GM23338 (cell line): ENCODE data around the gene ZNF565. TPM values are rescaled to one million over a fixed set of nuclear protein-coding genes. Genes with fewer than 3 reads are reported as not detected.
A peak's percentile ranks its signal among the peaks of the same experiment; 100 is the strongest.

ENCODE experiments used
- ATAC-seq: fragments of 200-7000 bp; cut with Tn5 transposase; 3 replicates; pipeline ENCODE4 v1.9.1; 2020
- DNase-seq: peaks from one replicate; pipeline ENCODE4 v3.0.0-alpha.2; 2015; ENCODE audit warnings: low spot score
- H2AFZ ChIP-seq: fragments of 200-600 bp; sonication (generic); 2 replicates; pipeline ENCODE4 v1.8.0; 2016; ENCODE audit warnings: antibody characterized with exemption, mild to moderate bottlenecking, moderate library complexity
- H3F3A ChIP-seq: fragments of 200-600 bp; sonication (generic); replicated peaks from 2 replicates; pipeline ENCODE4 v1.8.0; 2017; ENCODE audit warnings: antibody characterized with exemption, mixed run types, low read depth
- H3K27ac ChIP-seq: fragments of 200-600 bp; sonication (generic); 2 replicates; pipeline ENCODE4 v1.6.1; 2016; ENCODE audit warnings: low read depth
- H3K27me3 ChIP-seq: fragments of 200-600 bp; sonication (generic); 2 replicates; pipeline ENCODE4 v1.8.0; 2016; ENCODE audit warnings: mild to moderate bottlenecking, mixed run types, moderate library complexity; ENCODE audit not compliant: insufficient read depth
- H3K36me3 ChIP-seq: fragments of 200-600 bp; sonication (generic); 2 replicates; pipeline ENCODE4 v1.8.0; 2016; ENCODE audit warnings: mild to moderate bottlenecking; ENCODE audit not compliant: insufficient read depth
- H3K4me1 ChIP-seq: fragments of 200-600 bp; sonication (generic); 2 replicates; pipeline ENCODE4 v1.8.0; 2016; ENCODE audit warnings: mild to moderate bottlenecking, moderate library complexity; ENCODE audit not compliant: insufficient read depth
- H3K4me2 ChIP-seq: fragments of 200-600 bp; sonication (generic); 2 replicates; pipeline ENCODE4 v1.7.1; 2017; ENCODE audit warnings: mixed run types
- H3K4me3 ChIP-seq: fragments of 200-600 bp; sonication (generic); 2 replicates; pipeline ENCODE4 v1.6.1; 2016; ENCODE audit warnings: mixed run types
- H3K79me2 ChIP-seq: fragments of 200-600 bp; sonication (generic); replicated peaks from 2 replicates; pipeline ENCODE4 v1.8.0; 2017; ENCODE audit warnings: mild to moderate bottlenecking; ENCODE audit not compliant: insufficient read depth
- H3K9me2 ChIP-seq: fragments of 200-600 bp; sonication (generic); 2 replicates; pipeline ENCODE4 v1.8.0; 2017; ENCODE audit not compliant: insufficient read depth
- H4K20me1 ChIP-seq: fragments of 200-600 bp; sonication (generic); replicated peaks from 2 replicates; pipeline ENCODE4 v1.8.0; 2017; ENCODE audit warnings: mild to moderate bottlenecking; ENCODE audit not compliant: insufficient read depth
- H3K27ac Mint-ChIP-seq: 2 replicates; pipeline ENCODE4 v1.8.0; 2020; ENCODE audit warnings: inconsistent platforms, mild to moderate bottlenecking, moderate library complexity, mixed read lengths
- H3K27me3 Mint-ChIP-seq: 3 replicates; pipeline ENCODE4 v1.8.0; 2022; ENCODE audit warnings: low read depth, mild to moderate bottlenecking, moderate library complexity, mixed read lengths, inconsistent platforms; ENCODE audit not compliant: insufficient read depth, poor library complexity
- H3K36me3 Mint-ChIP-seq: 3 replicates; pipeline ENCODE4 v1.8.0; 2021; ENCODE audit warnings: low read depth, mild to moderate bottlenecking, inconsistent platforms, moderate library complexity, mixed read lengths
- H3K4me1 Mint-ChIP-seq: 3 replicates; pipeline ENCODE4 v1.8.0; 2020; ENCODE audit warnings: mild to moderate bottlenecking, inconsistent platforms, mixed read lengths
- H3K4me3 Mint-ChIP-seq: 3 replicates; pipeline ENCODE4 v1.8.0; 2021; ENCODE audit warnings: moderate library complexity, mild to moderate bottlenecking, inconsistent platforms, mixed read lengths
- H3K9me3 Mint-ChIP-seq: 3 replicates; pipeline ENCODE4 v1.8.0; 2020; ENCODE audit warnings: moderate library complexity, mild to moderate bottlenecking, inconsistent platforms, mixed read lengths
- CREB1 ChIP-seq: fragments of 250-450 bp; sonication (Bioruptor Pico); IDR thresholded peaks from 2 replicates; pipeline ENCODE4 v1.5.0; 2020; ENCODE audit warnings: low read depth, mild to moderate bottlenecking, moderate library complexity
- EZH2 ChIP-seq: fragments of 200-600 bp; sonication (generic); IDR thresholded peaks from one replicate; pipeline ENCODE4 v1.8.0; 2017; ENCODE audit warnings: antibody characterized with exemption, mild to moderate bottlenecking, low read depth; ENCODE audit not compliant: unreplicated experiment
- JUNB ChIP-seq: IDR thresholded peaks from one replicate; pipeline ENCODE4 v1.6.1; 2016; ENCODE audit warnings: antibody characterized with exemption; ENCODE audit not compliant: unreplicated experiment
- NANOG ChIP-seq: IDR thresholded peaks from 2 replicates; pipeline ENCODE4 v1.6.1; 2016; ENCODE audit warnings: antibody characterized with exemption, borderline replicate concordance
- ZNF114 ChIP-seq: fragments of 250-450 bp; sonication (Bioruptor Pico); IDR thresholded peaks from 2 replicates; pipeline ENCODE4 v1.5.0; 2020; ENCODE audit warnings: mild to moderate bottlenecking, moderate library complexity
- ZNF331 ChIP-seq: fragments of 250-450 bp; sonication (Bioruptor Pico); IDR thresholded peaks from 2 replicates; pipeline ENCODE4 v1.5.0; 2020; ENCODE audit warnings: low read depth, mild to moderate bottlenecking, moderate library complexity
- ZNF462 ChIP-seq: fragments of 250-450 bp; sonication (Bioruptor Pico); IDR thresholded peaks from 2 replicates; pipeline ENCODE4 v1.5.0; 2020; ENCODE audit warnings: mild to moderate bottlenecking, moderate library complexity
- polyA plus RNA-seq: library from polyadenylated mRNA; unstranded; fragments of >200 nt; fragmentation: Nextera tagmentation; extraction: Ambion mirVana; gene quantifications from 2 replicates; pipeline ENCODE4 v1.2.1, GENCODE V29; 2016
- total RNA-seq: library from RNA; depleted of rRNA; stranded (reverse); fragments of >200 nt; shearing (Covaris generic); gene quantifications from 2 replicates; pipeline ENCODE4 v1.2.3, GENCODE V29; 2014
- TF ChIP-seq, protein P1 (sequence below): IDR thresholded peaks from 2 replicates; pipeline ENCODE4 v1.6.1; 2016; ENCODE audit warnings: antibody characterized with exemption

The ZNF565 gene
- total and polyA plus RNA-seq, 2 experiments from 2014 or later: 2.4 to 3.2 TPM

DNA sequence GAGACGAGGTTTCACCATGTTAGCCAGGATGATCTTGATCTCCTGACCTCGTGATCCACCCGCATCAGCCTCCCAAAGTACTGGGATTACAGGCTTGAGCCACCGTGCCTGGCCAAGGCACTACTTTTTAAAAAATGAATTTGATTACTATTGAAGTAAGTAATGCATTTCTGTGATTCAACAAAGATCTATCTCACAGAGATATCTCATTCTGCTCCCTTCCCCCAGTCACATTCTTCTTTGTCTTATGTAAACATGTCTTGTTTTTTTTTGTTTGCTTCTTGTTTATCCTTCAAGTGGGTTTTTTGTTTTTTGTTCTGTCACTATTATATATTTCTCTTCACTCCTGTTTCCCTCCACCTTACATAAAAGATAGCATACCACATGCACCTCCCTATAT, 7.0 kb upstream of the ZNF565 start:
- Mint-ChIP-seq H3K9me3 (no peaks in the 10 kb centered on the region), H3K36me3 (peaks cover 67% of the 10 kb centered on the region), H3K4me1 (peaks cover 16% of the 10 kb centered on the region), H3K27me3 (peaks cover 2% of the 10 kb centered on the region), H3K27ac (no peak overlapping the region), H3K4me3 (no peak overlapping the region)
- Histone ChIP-seq H3K79me2 (peaks cover 100% of the 10 kb centered on the region), H4K20me1 (peaks cover 69% of the 10 kb centered on the region), H3K4me2 (no peak overlapping the region), H3K36me3 (peaks cover 18% of the 10 kb centered on the region; the same call in 1 of the 2 replicates), H3K27me3 (no peaks in the 10 kb centered on the region), H3K4me3 (no peak overlapping the region), H3K4me1 (peaks cover 12% of the 10 kb centered on the region), H2AFZ (no peak overlapping the region), H3F3A (0 out of 2 replicates have a peak, but pooled peaks cover 8% of the 10 kb centered on the region), H3K9me2 (no peaks in the 10 kb centered on the region), H3K27ac (peak overlapping the region; percentile 2; the same call in 1 of the 2 replicates)
- TF ChIP-seq NANOG (no peak), JUNB (no peak)
- DNase-seq (no peak), ATAC-seq (no peak)

DNA sequence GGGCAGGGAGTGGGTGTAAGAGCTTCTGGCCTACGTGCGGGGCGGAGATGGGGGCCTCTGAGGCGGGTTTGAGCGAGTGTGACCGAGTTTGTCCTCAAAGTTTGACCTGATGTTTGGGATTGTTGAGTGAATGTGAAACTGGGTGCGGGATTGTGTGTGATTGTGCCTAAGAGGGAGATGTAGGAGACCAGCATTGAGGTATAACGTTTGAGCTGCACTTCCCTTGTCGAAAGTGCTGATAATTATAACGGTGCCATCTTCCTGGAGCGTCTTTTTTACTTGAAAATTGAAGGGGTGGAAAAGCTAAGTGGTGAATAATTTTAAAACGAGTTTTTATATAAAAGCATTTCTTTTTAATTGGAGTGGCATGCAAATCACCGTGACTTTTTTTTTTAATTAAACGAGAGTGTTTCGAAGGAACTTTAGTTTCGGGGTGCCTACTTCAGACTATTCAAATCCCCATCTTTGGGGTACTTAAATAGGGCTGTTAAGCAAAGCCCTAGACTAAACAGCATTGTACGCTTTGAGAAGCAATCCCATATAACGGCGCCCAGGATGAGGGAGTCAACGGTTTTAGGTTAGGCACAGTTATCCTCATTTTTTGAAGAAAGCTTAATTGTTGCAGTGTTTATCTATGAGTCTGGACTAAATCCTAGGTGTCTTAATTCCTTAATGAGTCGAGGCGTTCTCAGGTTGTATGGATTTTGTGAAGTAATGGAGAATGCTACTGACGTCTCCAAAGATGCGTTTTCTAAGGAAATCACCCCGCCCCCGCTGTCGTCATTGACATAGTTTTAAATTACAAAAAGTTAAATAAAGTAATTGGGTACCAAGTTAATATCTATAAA, 1.0 kb upstream of the ZNF565 start:
- peaks cover 18% of the 10 kb centered on the region for H3K4me1 ChIP-seq
- no peaks in the 10 kb centered on the region for H3K9me2 ChIP-seq
- peak overlapping the region; percentile 89 for H3K4me3 ChIP-seq
- DNase-seq: peak; percentile 51
- Mint-ChIP-seq H3K4me1 (peaks cover 15% of the 10 kb centered on the region), H3K27ac (peak overlapping the region; percentile 94; the same call in 1 of the 2 replicates), H3K4me3 (no peak overlapping the region), H3K36me3 (peaks cover 23% of the 10 kb centered on the region), H3K9me3 (no peaks in the 10 kb centered on the region), H3K27me3 (no peaks in the 10 kb centered on the region)
- H3K27ac ChIP-seq: peak overlapping the region; percentile 96
- H3K36me3 ChIP-seq: no peaks in the 10 kb centered on the region; the same call in 1 of the 2 replicates
- peaks cover 61% of the 10 kb centered on the region for H3K79me2 ChIP-seq
- H2AFZ ChIP-seq: no peak overlapping the region
- peak overlapping the region; percentile 89 for H3K4me2 ChIP-seq
- H3F3A ChIP-seq: no peaks in the 10 kb centered on the region
- TF ChIP-seq JUNB (no peak), ZNF331 (CRISPR knock-in tag) (no peak), ZNF114 (CRISPR knock-in tag) (no peak), CREB1 (CRISPR knock-in tag) (peak; percentile 63; the same call in 1 of the 2 replicates)
- H4K20me1 ChIP-seq: peaks cover 31% of the 10 kb centered on the region
- no peak for ATAC-seq
- H3K27me3 ChIP-seq: no peaks in the 10 kb centered on the region

DNA sequence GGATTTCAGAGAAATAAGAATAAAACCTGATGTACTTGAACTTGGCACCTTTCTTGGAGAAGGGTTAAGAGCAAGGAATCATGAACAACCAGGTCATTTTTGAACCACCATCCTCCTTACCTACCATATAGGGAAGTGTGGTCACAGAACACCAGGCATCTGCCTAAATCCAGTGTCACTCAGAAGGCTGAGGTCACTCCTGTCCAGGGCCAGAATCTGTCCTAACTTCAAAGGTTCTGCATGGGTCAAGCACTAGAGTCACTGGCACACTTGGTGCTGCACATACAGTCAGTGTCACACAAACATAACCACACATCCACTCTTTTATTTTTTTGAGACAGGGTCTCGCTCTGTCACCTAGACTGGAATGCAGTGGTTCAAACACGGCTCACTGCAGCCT, 1.6 kb downstream of the ZNF565 start:
- Histone ChIP-seq H4K20me1 (peaks cover 10% of the 10 kb centered on the region), H3K4me2 (no peak overlapping the region), H3K9me2 (no peaks in the 10 kb centered on the region), H3K36me3 (no peaks in the 10 kb centered on the region; the same call in 1 of the 2 replicates), H3K27me3 (no peaks in the 10 kb centered on the region), H3K79me2 (peaks cover 35% of the 10 kb centered on the region), H2AFZ (no peak overlapping the region), H3K4me1 (peaks cover 14% of the 10 kb centered on the region; the same call in 1 of the 2 replicates), H3K27ac (no peak overlapping the region), H3K4me3 (no peak overlapping the region), H3F3A (0 out of 2 replicates have a peak, but pooled peaks cover under 1% of the 10 kb centered on the region)
- Mint-ChIP-seq H3K27ac (no peak overlapping the region), H3K9me3 (no peaks in the 10 kb centered on the region), H3K4me3 (peak overlapping the region; percentile 39; the same call in 1 of the 3 replicates), H3K4me1 (peaks cover 6% of the 10 kb centered on the region; the same call in 2 of the 3 replicates), H3K36me3 (peaks cover 8% of the 10 kb centered on the region), H3K27me3 (peaks cover 5% of the 10 kb centered on the region)
- ATAC-seq: no peak
- no peak for DNase-seq
- TF ChIP-seq CREB1 (CRISPR knock-in tag) (no peak), ZNF462 (no peak), EZH2 (no peak), ZNF331 (CRISPR knock-in tag) (no peak)
- TF ChIP-seq, protein P1, sequence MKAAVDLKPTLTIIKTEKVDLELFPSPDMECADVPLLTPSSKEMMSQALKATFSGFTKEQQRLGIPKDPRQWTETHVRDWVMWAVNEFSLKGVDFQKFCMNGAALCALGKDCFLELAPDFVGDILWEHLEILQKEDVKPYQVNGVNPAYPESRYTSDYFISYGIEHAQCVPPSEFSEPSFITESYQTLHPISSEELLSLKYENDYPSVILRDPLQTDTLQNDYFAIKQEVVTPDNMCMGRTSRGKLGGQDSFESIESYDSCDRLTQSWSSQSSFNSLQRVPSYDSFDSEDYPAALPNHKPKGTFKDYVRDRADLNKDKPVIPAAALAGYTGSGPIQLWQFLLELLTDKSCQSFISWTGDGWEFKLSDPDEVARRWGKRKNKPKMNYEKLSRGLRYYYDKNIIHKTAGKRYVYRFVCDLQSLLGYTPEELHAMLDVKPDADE: no peak
